Testis (tissue), 3 donors: ENCODE measurements around the gene FAM53A. TPM values are rescaled to one million over a fixed set of nuclear protein-coding genes. Genes with fewer than 3 reads are reported as not detected.
A peak's percentile ranks its signal among the peaks of the same experiment; 100 is the strongest.

Experiments used
- DNase-seq: peaks from one replicate; pipeline ENCODE4 v3.0.0-alpha.2; 2019
- H3K27ac ChIP-seq, 2 donors: fragments of 200-600 bp; sonication (generic); one replicate each; pipeline ENCODE4 v1.5.1; 2019
- H3K27me3 ChIP-seq: fragments of 200-600 bp; sonication (generic); one replicate; pipeline ENCODE4 v1.5.1; 2019
- H3K36me3 ChIP-seq: fragments of 200-600 bp; sonication (generic); one replicate; pipeline ENCODE4 v1.5.1; 2017; ENCODE audit warnings: low read depth; ENCODE audit errors: missing control alignments
- H3K4me1 ChIP-seq: fragments of 200-600 bp; sonication (generic); one replicate; pipeline ENCODE4 v1.5.1; 2019
- H3K4me3 ChIP-seq, 2 donors: fragments of 200-600 bp; sonication (generic); one replicate each; pipeline ENCODE4 v1.5.1; 2017 to 2019
- H3K9me3 ChIP-seq: fragments of 200-600 bp; sonication (generic); one replicate; pipeline ENCODE4 v1.5.1; 2017
- POLR2A ChIP-seq: fragments of 450-650 bp; IDR thresholded peaks from one replicate; pipeline ENCODE4 v1.6.1; 2017; ENCODE audit warnings: antibody characterized with exemption, mild to moderate bottlenecking, moderate library complexity
- WGBS, 2 donors: methylation state at CpG; one replicate each; pipeline ENCODE4 v1.1.5; 2018; 5-methylcytosine and 5-hydroxymethylcytosine counted together
- intact Hi-C: fragments of 100-400 bp; cut with DNase I; formaldehyde crosslinking; loops from one replicate; pipeline ENCODE4 v1.15.1; 2023; ENCODE audit warnings: low total_unique reads
- polyA plus RNA-seq: library from polyadenylated mRNA; stranded (reverse); fragments of 350-450 nt; fragmentation: Illumina TruSeq; extraction: RNeasy Lipid Tissue Mini Kit (QIAGEN cat#74804); gene quantifications from one replicate; pipeline ENCODE4 v1.2.3, GENCODE V29; 2014; ENCODE audit warnings: low read depth, low replicate concordance; ENCODE audit not compliant: insufficient read depth
- total RNA-seq, 2 donors: library from RNA; depleted of rRNA; stranded (reverse); fragments of >200 nt; gene quantifications; one replicate each; pipeline ENCODE4 v1.2.3, GENCODE V29; 2016
- TF ChIP-seq, protein P1 (sequence below), 3 experiments: fragments of 450-650 bp in 2 of 3; fragments of 200-600 bp in 1 of 3; sonication (generic) in 1 of 3; IDR thresholded peaks; one replicate each; pipeline ENCODE4 v1.5.1; 2016 to 2019; ENCODE audit warnings: antibody characterized with exemption in 3 of 3, mild to moderate bottlenecking in 2 of 3, moderate library complexity in 1 of 3

Gene FAM53A
- total and polyA plus RNA-seq, 3 donors from 2014 or later, result 24.2 to 60.8 (median 41.3) TPM

DNA sequence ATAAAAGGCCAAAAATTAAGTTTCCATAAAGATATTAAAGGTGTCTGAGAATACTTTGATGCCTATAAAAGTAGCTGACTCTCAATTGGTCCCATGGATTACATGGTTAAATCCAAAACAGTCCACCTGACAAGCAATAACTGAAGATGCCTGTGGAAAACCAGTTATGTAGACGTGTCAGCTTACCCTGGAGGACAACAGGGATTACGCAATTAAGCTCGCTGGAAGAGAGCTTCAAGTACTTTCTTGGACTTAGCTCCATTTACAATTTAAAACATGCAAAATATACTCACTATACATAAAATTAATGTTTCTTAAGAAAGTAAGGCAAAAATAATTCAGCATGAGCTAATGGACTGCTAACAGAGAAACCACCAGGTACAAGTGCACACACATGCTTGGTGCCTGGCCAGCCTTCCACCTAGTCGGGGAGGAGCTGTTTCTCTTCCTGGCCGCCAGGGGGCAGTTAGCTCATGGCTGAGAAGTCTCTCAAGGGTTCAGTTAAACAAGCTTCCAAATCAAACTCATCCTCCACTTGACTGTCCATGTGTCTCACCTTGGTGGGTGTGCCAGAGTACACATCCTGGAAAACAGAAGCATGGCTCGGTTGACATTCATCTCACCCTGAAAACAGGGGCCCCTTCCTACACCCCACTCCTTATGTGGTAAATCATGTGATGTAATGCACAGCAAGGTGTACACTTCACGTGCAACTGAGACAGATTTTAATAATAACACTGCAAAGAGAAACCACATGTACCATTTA lies 9.2 kb upstream of the FAM53A start:
- intact Hi-C loops, result loop anchor here (5.0 kb wide), 1 partner anchor 34 kb away; no protein-coding TSS in a partner anchor
- TF ChIP-seq, protein P1, sequence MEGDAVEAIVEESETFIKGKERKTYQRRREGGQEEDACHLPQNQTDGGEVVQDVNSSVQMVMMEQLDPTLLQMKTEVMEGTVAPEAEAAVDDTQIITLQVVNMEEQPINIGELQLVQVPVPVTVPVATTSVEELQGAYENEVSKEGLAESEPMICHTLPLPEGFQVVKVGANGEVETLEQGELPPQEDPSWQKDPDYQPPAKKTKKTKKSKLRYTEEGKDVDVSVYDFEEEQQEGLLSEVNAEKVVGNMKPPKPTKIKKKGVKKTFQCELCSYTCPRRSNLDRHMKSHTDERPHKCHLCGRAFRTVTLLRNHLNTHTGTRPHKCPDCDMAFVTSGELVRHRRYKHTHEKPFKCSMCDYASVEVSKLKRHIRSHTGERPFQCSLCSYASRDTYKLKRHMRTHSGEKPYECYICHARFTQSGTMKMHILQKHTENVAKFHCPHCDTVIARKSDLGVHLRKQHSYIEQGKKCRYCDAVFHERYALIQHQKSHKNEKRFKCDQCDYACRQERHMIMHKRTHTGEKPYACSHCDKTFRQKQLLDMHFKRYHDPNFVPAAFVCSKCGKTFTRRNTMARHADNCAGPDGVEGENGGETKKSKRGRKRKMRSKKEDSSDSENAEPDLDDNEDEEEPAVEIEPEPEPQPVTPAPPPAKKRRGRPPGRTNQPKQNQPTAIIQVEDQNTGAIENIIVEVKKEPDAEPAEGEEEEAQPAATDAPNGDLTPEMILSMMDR (IDR thresholded peaks at IDR 0.05), result peak; percentile 69 to 86 (median 77)
- TF ChIP-seq POLR2A, result no peak
- H3K36me3 ChIP-seq, result no peaks in the 10 kb centered on the region

GRCh38 chr4:1691737-1692373 lies 7.7 kb upstream of the FAM53A start:
- Histone ChIP-seq H3K4me3 (no peak overlapping the region), H3K4me1 (no peaks in the 10 kb centered on the region), H3K9me3 (no peaks in the 10 kb centered on the region), H3K27ac (no peak overlapping the region), H3K36me3 (no peaks in the 10 kb centered on the region), H3K27me3 (no peaks in the 10 kb centered on the region)
- TF ChIP-seq POLR2A, result no peak
- TF ChIP-seq, protein P1 (IDR thresholded peaks at IDR 0.05), result no peak
- DNase-seq, result no peak
- 81 to 82% methylated on average over 6 to 9 of the region's 9 CpGs for WGBS, 2 donors
- intact Hi-C loops, result loop anchor here (5.0 kb wide), 1 partner anchor 35 kb away; no protein-coding TSS in a partner anchor

More for the DNA sequence above, 9.2 kb upstream of the FAM53A start:
- H3K4me1 ChIP-seq, result no peaks in the 10 kb centered on the region
- H3K27me3 ChIP-seq, result no peaks in the 10 kb centered on the region
- DNase-seq, result peak; percentile 58
- H3K9me3 ChIP-seq, result no peaks in the 10 kb centered on the region
- 58 to 68% methylated on average over 7 of the region's 7 CpGs for WGBS, 2 donors
- no peak overlapping the region for H3K4me3 ChIP-seq
- no peak overlapping the region for H3K27ac ChIP-seq

DNA sequence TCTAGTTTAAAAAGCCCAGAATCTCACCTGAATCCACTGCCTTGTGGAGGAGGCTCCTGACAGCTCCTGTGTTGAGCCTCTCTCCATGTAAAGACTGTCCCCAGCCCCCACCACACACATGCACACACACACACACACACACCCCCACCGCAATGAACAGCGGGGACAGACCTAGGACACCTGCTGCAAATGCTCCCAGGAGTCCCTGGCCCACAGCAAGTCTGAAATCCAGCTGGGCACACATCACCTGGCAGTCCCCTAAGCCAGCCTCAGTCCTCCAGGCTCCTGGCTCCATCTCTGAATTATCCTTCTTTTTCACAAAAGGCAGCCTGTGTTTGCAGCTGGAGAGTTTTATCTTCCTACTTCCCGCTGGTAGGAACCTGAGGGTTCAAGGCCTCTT lies 6.6 kb upstream of the FAM53A start:
- WGBS, 2 donors, result 70 to 80% methylated on average over 1 to 3 of the region's 3 CpGs
- intact Hi-C loops, result loop anchor here (5.0 kb wide), 1 partner anchor 37 kb away; no protein-coding TSS in a partner anchor

DNA sequence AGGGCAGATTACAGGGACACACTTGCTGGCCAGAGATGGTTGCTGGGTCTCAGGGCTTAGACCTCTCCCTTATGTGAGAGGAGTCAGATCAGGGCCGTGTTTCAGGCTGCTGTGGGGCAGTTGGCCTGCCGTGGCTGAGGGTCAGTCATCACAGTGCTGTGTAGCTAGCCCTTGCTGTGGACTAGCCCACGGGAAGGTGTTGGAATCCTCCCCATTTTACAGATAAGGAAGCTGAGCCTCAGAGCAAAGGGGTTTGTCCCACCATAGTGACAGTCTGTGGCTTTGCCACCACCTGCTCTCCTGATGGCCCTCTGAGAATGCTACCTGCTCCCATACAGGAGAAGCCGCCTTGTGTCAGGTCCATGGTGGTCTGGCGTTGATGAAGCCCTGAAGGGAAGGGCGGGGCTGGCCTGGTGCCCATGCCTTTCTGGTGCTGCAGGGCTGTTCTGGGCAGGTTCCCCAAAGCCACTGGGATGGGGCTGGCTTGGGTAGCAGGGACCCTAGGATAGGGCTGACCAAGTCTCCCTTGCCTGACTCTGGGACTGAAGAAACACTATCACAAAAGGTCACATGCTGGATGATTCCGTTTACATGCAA lies 2.4 kb upstream of the FAM53A start:
- WGBS, 2 donors, result 48 to 59% methylated on average over 5 to 7 of the region's 7 CpGs
- no peaks in the 10 kb centered on the region for H3K9me3 ChIP-seq
- intact Hi-C loops, result no loop called here
- H3K36me3 ChIP-seq, result no peaks in the 10 kb centered on the region
- no peaks in the 10 kb centered on the region for H3K27me3 ChIP-seq
- no peak for TF ChIP-seq POLR2A
- TF ChIP-seq, protein P1 (IDR thresholded peaks at IDR 0.05), result no peak
- no peak for DNase-seq
- no peak overlapping the region for H3K27ac ChIP-seq
- no peaks in the 10 kb centered on the region for H3K4me1 ChIP-seq
- H3K4me3 ChIP-seq, result no peak overlapping the region

More for the DNA sequence above, 6.6 kb upstream of the FAM53A start:
- Histone ChIP-seq H3K4me3 (no peak overlapping the region), H3K36me3 (no peaks in the 10 kb centered on the region), H3K4me1 (no peaks in the 10 kb centered on the region), H3K27me3 (no peaks in the 10 kb centered on the region), H3K27ac (no peak overlapping the region), H3K9me3 (no peaks in the 10 kb centered on the region)
- TF ChIP-seq, protein P1 (IDR thresholded peaks at IDR 0.05), result no peak
- TF ChIP-seq POLR2A, result no peak
- DNase-seq, result no peak
